Measurements from ENCODE around the gene EPN2.

EPN2 gene

GRCh38 chr17:19238167-19238505 lies 970 bp downstream of the EPN2 start:
- in situ Hi-C loops (cut with MboI; ENCODE audit: low sequenced_read_pairs) = no loop called here

DNA sequence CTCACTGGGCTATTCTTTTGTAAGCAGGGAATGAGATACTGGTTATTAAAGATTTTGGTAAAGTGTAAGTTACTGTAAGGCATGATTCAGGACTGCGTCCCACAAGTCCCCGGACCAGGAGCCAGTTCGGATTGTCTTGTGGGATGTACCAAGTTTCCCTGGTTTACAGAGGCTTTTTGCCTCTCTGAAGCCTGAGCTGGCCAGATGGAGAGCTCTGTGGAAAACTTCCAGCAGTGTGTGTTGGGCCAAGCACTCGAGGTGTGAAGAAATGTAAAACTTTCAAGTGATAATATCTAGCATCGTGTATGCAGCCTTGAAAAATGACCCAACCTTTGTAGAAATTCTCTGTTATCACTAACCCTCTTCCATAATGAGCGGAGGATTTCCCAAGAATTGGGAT lies 2.4 kb downstream of the EPN2 start:
- in situ Hi-C loops (cut with MboI; ENCODE audit: low sequenced_read_pairs) = no loop called here

DNA sequence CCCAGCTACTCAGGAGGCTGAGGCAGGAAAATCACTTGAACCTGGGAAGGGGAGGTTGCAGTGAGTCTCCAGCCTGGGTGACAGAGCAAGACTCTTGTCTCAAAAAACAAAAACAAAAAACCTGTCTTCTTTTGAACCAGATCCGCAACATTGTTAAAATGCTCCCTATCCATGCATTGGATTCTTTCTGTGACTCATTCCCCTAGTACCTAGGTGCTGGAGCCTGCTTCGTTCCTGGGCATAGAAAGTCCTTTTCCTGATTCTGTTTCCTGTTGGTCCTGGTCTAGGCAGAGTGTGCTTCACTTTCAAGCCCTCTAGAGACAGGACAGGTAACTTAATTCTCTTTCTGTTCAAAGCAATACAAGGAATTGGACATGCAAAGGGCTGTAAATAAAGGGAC lies 5.2 kb downstream of the EPN2 start:
- in situ Hi-C loops (cut with MboI; ENCODE audit: low sequenced_read_pairs) = no loop called here

- in situ Hi-C loops (cut with MboI; ENCODE audit: low sequenced_read_pairs) = no loop called here
These were observed 5.8 kb downstream of the EPN2 start for GRCh38 chr17:19242926-19243325.

- in situ Hi-C loops (cut with MboI; ENCODE audit: low sequenced_read_pairs) = no loop called here
These were observed 6.7 kb downstream of the EPN2 start for GRCh38 chr17:19243838-19244237.

GRCh38 chr17:19244357-19244756 lies 7.2 kb downstream of the EPN2 start:
- in situ Hi-C loops (cut with MboI; ENCODE audit: low sequenced_read_pairs) = no loop called here

- in situ Hi-C loops (cut with MboI; ENCODE audit: low sequenced_read_pairs) = no loop called here
These were observed 7.6 kb downstream of the EPN2 start for GRCh38 chr17:19244781-19245180.

GRCh38 chr17:19247473-19247872 lies 10.3 kb downstream of the EPN2 start:
- in situ Hi-C loops (cut with MboI; ENCODE audit: low sequenced_read_pairs) = no loop called here

DNA sequence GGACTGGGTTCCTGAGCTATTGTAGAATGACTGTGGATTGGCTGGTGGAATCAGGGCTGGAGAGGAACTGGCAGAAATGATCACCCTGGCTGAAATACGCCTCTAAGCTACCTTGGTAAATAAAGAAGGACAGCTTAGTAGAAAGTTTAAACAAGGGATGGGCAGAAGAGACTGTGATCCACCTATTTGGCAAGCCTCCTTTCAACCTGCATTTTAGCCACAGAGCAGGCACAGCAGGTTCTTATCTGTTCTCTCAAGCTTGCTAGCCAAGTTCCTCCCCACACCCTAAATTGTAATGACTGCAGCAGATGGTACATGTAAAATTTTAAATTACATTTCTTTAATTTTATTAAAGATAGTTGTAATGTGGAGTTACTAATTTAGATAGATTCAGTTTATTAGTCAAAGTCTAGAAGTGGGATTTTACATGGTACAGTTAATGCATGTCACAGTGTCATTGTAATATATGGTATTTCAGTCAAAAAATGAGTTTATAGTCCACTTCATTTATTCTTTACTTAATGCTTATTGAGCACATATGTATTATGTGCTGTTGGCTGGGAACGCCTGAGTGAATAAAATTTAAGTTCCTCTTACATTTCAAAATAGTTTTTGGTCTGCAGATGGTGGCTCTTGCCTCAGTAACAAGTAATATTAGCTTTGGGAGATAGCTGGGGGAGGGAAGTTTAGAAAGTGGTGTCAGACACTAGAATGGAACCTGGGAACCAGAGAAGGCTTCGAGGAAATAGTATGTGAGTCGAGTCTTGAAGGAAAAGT lies 11.2 kb downstream of the EPN2 start:
- in situ Hi-C loops (cut with MboI; ENCODE audit: low sequenced_read_pairs) = no loop called here

DNA sequence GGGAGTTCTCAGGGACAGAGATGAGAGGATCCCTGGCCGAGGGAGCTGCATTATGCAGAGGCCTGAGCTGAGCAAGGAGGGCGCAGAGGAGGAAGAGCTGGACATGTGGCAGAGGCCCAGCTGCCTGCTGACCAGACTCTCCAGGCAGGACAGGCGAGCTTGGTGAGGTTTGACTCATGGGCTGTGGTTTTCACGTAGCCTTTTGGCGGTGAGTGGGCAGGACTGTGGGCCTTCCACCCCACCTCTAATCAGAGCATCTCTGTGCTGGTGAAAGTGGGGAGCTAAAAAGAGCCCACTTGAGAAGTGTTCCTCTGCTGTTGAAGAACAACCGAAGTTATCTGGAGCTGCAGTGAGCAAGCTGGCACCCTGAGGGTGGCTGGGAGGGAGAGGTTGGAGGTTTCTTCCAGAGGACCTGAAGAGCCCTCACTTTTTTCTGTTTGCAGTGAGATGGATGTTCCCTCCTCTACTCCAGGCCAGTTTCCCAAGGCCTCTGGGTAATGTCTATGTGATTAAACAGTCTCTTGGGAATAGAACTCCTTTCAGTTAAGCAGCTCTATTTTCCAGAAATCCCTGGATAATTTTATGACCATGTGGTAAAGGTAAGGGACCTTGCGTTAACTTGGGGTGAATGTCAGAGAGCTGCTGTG lies 11.9 kb downstream of the EPN2 start:
- in situ Hi-C loops (cut with MboI; ENCODE audit: low sequenced_read_pairs) = no loop called here

GRCh38 chr17:19249681-19250080 lies 12.5 kb downstream of the EPN2 start:
- in situ Hi-C loops (cut with MboI; ENCODE audit: low sequenced_read_pairs) = no loop called here

DNA sequence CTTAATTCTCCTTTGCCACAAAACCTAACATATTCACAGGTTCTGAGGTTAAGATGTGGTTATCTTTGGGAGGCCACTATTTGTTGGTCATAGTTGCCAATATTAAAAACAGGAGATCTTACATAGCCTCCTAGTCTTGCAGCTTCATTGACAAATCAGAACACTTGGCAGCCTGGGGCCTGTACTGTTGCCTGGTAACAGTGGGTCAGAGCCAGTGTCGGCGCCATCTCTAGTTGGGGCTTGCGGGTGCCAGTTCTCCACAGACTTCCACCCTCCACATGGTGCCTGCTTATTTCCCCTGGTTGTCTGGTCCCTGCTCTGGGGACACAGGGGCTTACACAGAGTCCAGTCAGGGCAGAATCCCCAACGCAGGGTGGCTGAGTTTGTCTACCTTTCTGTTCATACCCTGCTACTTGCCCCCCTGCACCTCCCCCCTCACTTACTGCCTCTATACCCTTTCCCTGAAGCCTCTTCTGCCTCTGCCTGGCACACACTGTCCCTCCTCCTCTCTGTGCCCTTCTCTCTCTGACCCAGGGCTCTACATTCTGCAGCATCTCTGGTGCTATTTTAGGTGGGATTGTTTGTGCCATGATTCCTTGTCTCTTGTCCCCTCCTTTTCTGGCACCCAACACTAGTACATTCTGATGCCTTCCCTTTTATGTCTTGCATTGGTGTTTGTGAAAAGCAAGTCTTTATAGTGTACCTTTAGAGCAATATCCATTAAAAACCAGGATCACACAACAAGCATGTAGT lies 13.4 kb downstream of the EPN2 start:
- in situ Hi-C loops (cut with MboI; ENCODE audit: low sequenced_read_pairs) = no loop called here

- in situ Hi-C loops (cut with MboI; ENCODE audit: low sequenced_read_pairs) = no loop called here
These were observed 15.9 kb downstream of the EPN2 start for GRCh38 chr17:19253112-19253511.

GRCh38 chr17:19254651-19255050 lies 17.5 kb downstream of the EPN2 start:
- in situ Hi-C loops (cut with MboI; ENCODE audit: low sequenced_read_pairs) = no loop called here

DNA sequence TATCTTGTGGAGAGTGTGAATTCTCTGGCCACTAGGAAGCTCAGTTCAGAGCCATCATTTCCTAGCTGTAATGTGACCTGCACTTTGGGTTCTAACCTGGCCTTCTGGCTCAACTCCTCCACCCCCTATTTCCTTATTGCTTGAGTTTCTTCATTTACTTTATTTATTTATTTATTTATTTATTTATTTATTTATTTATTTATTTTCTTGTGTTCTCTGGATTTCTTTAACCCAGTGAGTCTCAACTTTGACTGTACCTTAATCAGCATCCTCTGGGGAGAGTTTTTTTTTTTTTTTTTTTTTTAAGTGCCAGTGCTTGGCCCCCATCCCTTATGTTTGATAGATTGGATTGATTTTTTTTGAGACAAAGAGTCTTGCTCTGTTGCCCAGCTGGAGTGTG lies 18.1 kb downstream of the EPN2 start:
- in situ Hi-C loops (cut with MboI; ENCODE audit: low sequenced_read_pairs) = no loop called here

GRCh38 chr17:19258371-19258770 lies 21.2 kb downstream of the EPN2 start:
- in situ Hi-C loops (cut with MboI; ENCODE audit: low sequenced_read_pairs) = no loop called here

- in situ Hi-C loops (cut with MboI; ENCODE audit: low sequenced_read_pairs) = no loop called here
These were observed 23.8 kb downstream of the EPN2 start for GRCh38 chr17:19260958-19261357.

GRCh38 chr17:19261426-19261825 lies 24.3 kb downstream of the EPN2 start:
- in situ Hi-C loops (cut with MboI; ENCODE audit: low sequenced_read_pairs) = no loop called here

GRCh38 chr17:19262650-19263631 lies 25.8 kb downstream of the EPN2 start:
- in situ Hi-C loops (cut with MboI; ENCODE audit: low sequenced_read_pairs) = no loop called here

- in situ Hi-C loops (cut with MboI; ENCODE audit: low sequenced_read_pairs) = no loop called here
These were observed 26.5 kb downstream of the EPN2 start for GRCh38 chr17:19263641-19264051.

DNA sequence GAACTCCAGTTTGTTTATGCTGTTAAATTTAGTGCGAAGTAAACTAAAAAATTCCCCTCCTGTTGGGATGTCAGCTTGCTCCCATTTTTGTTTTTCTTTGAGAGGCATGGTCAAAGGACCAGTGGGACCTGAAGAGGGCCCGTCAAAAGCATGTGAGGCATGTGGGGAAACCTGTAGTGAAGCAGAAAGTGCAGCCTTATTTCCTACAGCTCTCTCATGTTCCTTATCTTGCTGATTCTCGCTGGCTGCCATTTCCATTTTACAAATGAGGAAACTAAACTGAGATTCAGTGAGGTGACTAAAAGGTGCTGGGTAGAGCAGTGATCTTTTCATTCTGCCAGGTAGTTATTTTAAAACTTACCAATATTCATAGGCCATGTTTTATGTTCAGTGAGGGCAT lies 27.1 kb downstream of the EPN2 start:
- in situ Hi-C loops (cut with MboI; ENCODE audit: low sequenced_read_pairs) = no loop called here

Measured in HL-60/S4 treated with retinoic acid at 250 ng/mL for 4 days and 3 days (cell line).